Keratinocyte (primary cell): Measurements from ENCODE around the gene GIN1. TPM values are rescaled to one million over a fixed set of nuclear protein-coding genes. Genes with fewer than 3 reads are reported as not detected.

Experiments
- DNase-seq: peaks from one replicate; pipeline ENCODE4 v3.0.0-alpha.2; 2011; ENCODE audit warnings: low read depth, missing footprints, low spot score
- FAIRE-seq: peaks from 2 replicates; lab custom pipeline; 2011; peaks lifted over from hg19 to GRCh38; lab: Jason Lieb, UNC
- H2AFZ ChIP-seq: 2 replicates; pipeline ENCODE4 v1.6.0; 2012; ENCODE audit warnings: low read length, control low read depth, inconsistent platforms; ENCODE audit not compliant: control insufficient read depth
- H3K27ac ChIP-seq: 2 replicates; pipeline ENCODE4 v1.5.1; 2011; ENCODE audit warnings: low read length; ENCODE audit not compliant: control insufficient read depth, insufficient read depth
- H3K27me3 ChIP-seq: 3 replicates; pipeline ENCODE4 v1.6.0; 2011; ENCODE audit warnings: low read length; ENCODE audit not compliant: control insufficient read depth, insufficient read depth; ENCODE audit errors: extremely low read depth
- H3K36me3 ChIP-seq, 2 experiments: 2 replicates in 1 of 2; 3 replicates in 1 of 2; pipeline ENCODE4 v1.5.1; 2011; ENCODE audit warnings: low read length in 2 of 2, mild to moderate bottlenecking in 1 of 2; ENCODE audit not compliant: control insufficient read depth in 2 of 2, insufficient read depth in 2 of 2; ENCODE audit errors: extremely low read depth in 1 of 2
- H3K4me1 ChIP-seq: 3 replicates; pipeline ENCODE4 v1.5.1; 2011; ENCODE audit warnings: low read length; ENCODE audit not compliant: control insufficient read depth, insufficient read depth; ENCODE audit errors: extremely low read depth
- H3K4me2 ChIP-seq: 3 replicates; pipeline ENCODE4 v1.6.0; 2011; ENCODE audit warnings: low read depth, low read length; ENCODE audit not compliant: control insufficient read depth, insufficient read depth; ENCODE audit errors: extremely low read depth
- H3K4me3 ChIP-seq, 3 experiments: fragments of 200-600 bp in 1 of 3; sonication (generic) in 1 of 3; 2 replicates in 2 of 3; 3 replicates in 1 of 3; pipeline ENCODE4 v1.5.1; 2011 to 2016; ENCODE audit warnings: low read length in 3 of 3, mild to moderate bottlenecking in 3 of 3, control low read depth in 2 of 3, inconsistent platforms in 1 of 3, low read depth in 1 of 3, mixed read lengths in 1 of 3, mixed run types in 1 of 3, moderate library complexity in 1 of 3; ENCODE audit not compliant: control insufficient read depth in 2 of 3, insufficient read depth in 2 of 3; ENCODE audit errors: extremely low read depth in 1 of 3
- H3K79me2 ChIP-seq: 2 replicates; pipeline ENCODE4 v1.6.0; 2012; ENCODE audit warnings: low read length; ENCODE audit not compliant: control insufficient read depth, insufficient read depth
- H3K9ac ChIP-seq: 3 replicates; pipeline ENCODE4 v1.6.0; 2011; ENCODE audit warnings: low read length; ENCODE audit not compliant: control insufficient read depth, insufficient read depth; ENCODE audit errors: extremely low read depth
- H3K9me1 ChIP-seq: 3 replicates; pipeline ENCODE4 v1.6.0; 2011; ENCODE audit warnings: low read length; ENCODE audit not compliant: control insufficient read depth, insufficient read depth; ENCODE audit errors: extremely low read depth
- H3K9me3 ChIP-seq: 2 replicates; pipeline ENCODE4 v1.5.1; 2012; ENCODE audit warnings: low read depth, low read length; ENCODE audit not compliant: control insufficient read depth
- H4K20me1 ChIP-seq: 3 replicates; pipeline ENCODE4 v1.6.0; 2011; ENCODE audit warnings: low read length; ENCODE audit not compliant: control insufficient read depth, insufficient read depth; ENCODE audit errors: extremely low read depth
- EZH2 ChIP-seq: IDR thresholded peaks from one replicate; pipeline ENCODE4 v1.6.1; 2012; ENCODE audit warnings: inconsistent platforms, mild to moderate bottlenecking, low read length, moderate library complexity
- dilution Hi-C: fragments of 300-500 bp; cut with MboI; formaldehyde crosslinking; loops from one replicate; pipeline ENCODE4 v1.7.0; 2020; ENCODE audit warnings: low sequenced_read_pairs; ENCODE audit not compliant: extremely low pct_ligation_motif_present
- polyA plus RNA-seq, 5 experiments: library from polyadenylated mRNA; depleted of rRNA in 3 of 5; stranded (reverse) in 3 of 5; stranded (forward) in 1 of 5; unstranded in 1 of 5; fragments of >200 nt; gene quantifications; 1 replicate in 1 of 5; 2 replicates in 3 of 5; 3 replicates in 1 of 5; pipeline versions ENCODE4 v1.2.1 to v1.2.3, GENCODE V29; 2011 to 2012; ENCODE audit warnings: missing spikeins in 2 of 5, low read depth in 1 of 5, low replicate concordance in 1 of 5
- TF ChIP-seq, protein P1 (sequence below), 3 experiments: IDR thresholded peaks in 1 of 3; conservative IDR thresholded peaks in 1 of 3; optimal IDR thresholded peaks in 1 of 3; 2 replicates in 2 of 3; 3 replicates in 1 of 3; pipeline versions ENCODE3 to v1.5.1; 2011; ENCODE audit warnings: low read length in 3 of 3, mild to moderate bottlenecking in 3 of 3, moderate library complexity in 2 of 3, control low read depth in 1 of 3, inconsistent platforms in 1 of 3; ENCODE audit not compliant: insufficient read depth in 2 of 3; ENCODE audit errors: extremely low read depth in 1 of 3

The GIN1 gene
- polyA plus RNA-seq, 1 donor (not counting 4 experiments of a cell fraction or from before 2014, with no cell fraction given): 8.9 TPM

DNA sequence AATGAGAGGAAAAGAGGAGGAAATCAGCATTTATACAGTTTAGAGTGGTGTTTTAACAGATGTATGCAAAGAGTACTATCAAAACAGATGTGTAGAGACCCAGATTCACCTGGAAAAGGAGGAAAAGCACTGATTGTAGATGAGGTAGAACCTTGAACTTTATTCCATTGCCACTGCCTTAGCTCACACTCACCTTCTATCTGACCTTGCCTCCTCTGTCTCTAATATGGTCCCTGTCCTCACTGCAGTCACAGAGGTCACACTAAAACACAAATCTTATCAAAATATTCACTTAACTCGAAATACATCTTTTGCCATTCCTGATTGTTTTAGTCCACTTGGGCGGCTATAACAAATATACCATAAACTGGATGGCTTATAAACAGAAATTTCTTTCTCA is 7.0 kb downstream of the GIN1 start:
- Histone ChIP-seq H3K79me2 (peaks cover 28% of the 10 kb centered on the region), H4K20me1 (no peaks in the 10 kb centered on the region), H3K9me1 (no peaks in the 10 kb centered on the region), H3K27ac (no peak overlapping the region), H3K27me3 (no peaks in the 10 kb centered on the region), H3K9ac (no peak overlapping the region), H3K36me3 (no peaks in the 10 kb centered on the region), H3K4me1 (no peaks in the 10 kb centered on the region), H2AFZ (no peak overlapping the region), H3K9me3 (no peaks in the 10 kb centered on the region), H3K4me2 (no peak overlapping the region), H3K4me3 (no peak overlapping the region)
- no peak for TF ChIP-seq EZH2
- TF ChIP-seq, protein P1, sequence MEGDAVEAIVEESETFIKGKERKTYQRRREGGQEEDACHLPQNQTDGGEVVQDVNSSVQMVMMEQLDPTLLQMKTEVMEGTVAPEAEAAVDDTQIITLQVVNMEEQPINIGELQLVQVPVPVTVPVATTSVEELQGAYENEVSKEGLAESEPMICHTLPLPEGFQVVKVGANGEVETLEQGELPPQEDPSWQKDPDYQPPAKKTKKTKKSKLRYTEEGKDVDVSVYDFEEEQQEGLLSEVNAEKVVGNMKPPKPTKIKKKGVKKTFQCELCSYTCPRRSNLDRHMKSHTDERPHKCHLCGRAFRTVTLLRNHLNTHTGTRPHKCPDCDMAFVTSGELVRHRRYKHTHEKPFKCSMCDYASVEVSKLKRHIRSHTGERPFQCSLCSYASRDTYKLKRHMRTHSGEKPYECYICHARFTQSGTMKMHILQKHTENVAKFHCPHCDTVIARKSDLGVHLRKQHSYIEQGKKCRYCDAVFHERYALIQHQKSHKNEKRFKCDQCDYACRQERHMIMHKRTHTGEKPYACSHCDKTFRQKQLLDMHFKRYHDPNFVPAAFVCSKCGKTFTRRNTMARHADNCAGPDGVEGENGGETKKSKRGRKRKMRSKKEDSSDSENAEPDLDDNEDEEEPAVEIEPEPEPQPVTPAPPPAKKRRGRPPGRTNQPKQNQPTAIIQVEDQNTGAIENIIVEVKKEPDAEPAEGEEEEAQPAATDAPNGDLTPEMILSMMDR (optimal IDR thresholded peaks at IDR 0.05 in 1 of 3, IDR thresholded peaks at IDR 0.05 in 1 of 3, conservative IDR thresholded peaks at IDR 0.05 in 1 of 3; ENCODE audit: extremely low read depth in 1 of 3, insufficient read depth in 2 of 3, low read length in 3 of 3): no peak
- DNase-seq (no peak), FAIRE-seq (no peak)
- dilution Hi-C loops: no loop called here

DNA sequence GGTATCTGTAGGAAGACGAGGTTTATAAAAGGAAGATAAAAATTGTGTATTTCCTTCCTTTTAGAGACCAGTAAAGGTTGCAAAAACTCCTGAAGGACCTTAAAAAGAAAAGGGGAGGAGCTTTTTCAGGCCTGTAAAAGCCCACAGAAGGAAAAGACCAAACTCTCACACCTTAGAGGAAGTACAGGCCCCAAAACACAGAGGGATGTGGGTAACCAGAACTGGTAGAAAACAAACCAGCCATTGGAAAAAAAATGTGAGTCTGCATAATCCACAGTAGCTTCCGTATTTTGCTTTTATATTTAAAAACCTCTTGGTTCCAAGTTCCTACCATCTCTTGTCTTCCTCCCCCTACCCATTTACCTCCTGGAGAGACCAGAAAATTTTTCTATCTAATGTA is 8.5 kb downstream of the GIN1 start:
- DNase-seq: no peak
- FAIRE-seq: no peak
- H3K9ac ChIP-seq: no peak overlapping the region
- peaks cover 17% of the 10 kb centered on the region for H3K79me2 ChIP-seq
- no peaks in the 10 kb centered on the region for H3K36me3 ChIP-seq
- no peaks in the 10 kb centered on the region for H3K9me3 ChIP-seq
- no peaks in the 10 kb centered on the region for H3K4me1 ChIP-seq
- no peak overlapping the region for H3K4me3 ChIP-seq
- H2AFZ ChIP-seq: no peak overlapping the region
- dilution Hi-C loops: no loop called here
- no peak overlapping the region for H3K27ac ChIP-seq
- TF ChIP-seq EZH2: no peak
- TF ChIP-seq, protein P1 (optimal IDR thresholded peaks at IDR 0.05 in 1 of 3, IDR thresholded peaks at IDR 0.05 in 1 of 3, conservative IDR thresholded peaks at IDR 0.05 in 1 of 3; ENCODE audit: extremely low read depth in 1 of 3, insufficient read depth in 2 of 3, low read length in 3 of 3): no peak
- H3K4me2 ChIP-seq: no peak overlapping the region
- no peaks in the 10 kb centered on the region for H4K20me1 ChIP-seq
- H3K9me1 ChIP-seq: no peaks in the 10 kb centered on the region
- H3K27me3 ChIP-seq: no peaks in the 10 kb centered on the region
